ENCODE data around the gene MAPK4. TPM values are rescaled to one million over a fixed set of nuclear protein-coding genes. Genes with fewer than 3 reads are reported as not detected.
A peak's percentile ranks its signal among the peaks of the same experiment; 100 is the strongest.

MAPK4 gene
- total RNA-seq, 1 experiment from 2014 or later, result 4.2 TPM

GRCh38 chr18:50636366-50637057 is 76.6 kb downstream of the MAPK4 start (continued):
- TF ChIP-seq PREB (CRISPR knock-in tag; IDR thresholded peaks at IDR 0.05; ENCODE audit: borderline replicate concordance) (no peak), ELF4 (CRISPR knock-in tag; IDR thresholded peaks at IDR 0.05; ENCODE audit: low read depth) (no peak), ZNF121 (CRISPR knock-in tag; IDR thresholded peaks at IDR 0.05) (no peak), AR (CRISPR knock-in tag; IDR thresholded peaks at IDR 0.05) (no peak), SP1 (CRISPR knock-in tag; conservative IDR thresholded peaks at IDR 0.05) (no peak), ZNF512 (CRISPR knock-in tag; IDR thresholded peaks at IDR 0.05; ENCODE audit: borderline replicate concordance) (no peak), GRHL2 (CRISPR knock-in tag; IDR thresholded peaks at IDR 0.05; ENCODE audit: insufficient replicate concordance, severe bottlenecking) (no peak), NR1H2 (CRISPR knock-in tag; IDR thresholded peaks at IDR 0.05) (no peak), TCF7 (CRISPR knock-in tag; IDR thresholded peaks at IDR 0.05; ENCODE audit: low read depth) (no peak)

GRCh38 chr18:50638016-50638883 is 78.4 kb downstream of the MAPK4 start:
- peaks cover 6% of the 10 kb centered on the region for H3K4me1 Mint-ChIP-seq
- no peaks in the 10 kb centered on the region for H3K9me3 Mint-ChIP-seq
- no peak for DNase-seq (ENCODE audit: low spot score)
- H3K4me3 Mint-ChIP-seq, result no peak overlapping the region
- no peak overlapping the region for H3K27ac Mint-ChIP-seq
- POLR2A ChIA-PET, result no interaction called here
- ATAC-seq, result peak; percentile 46
- no peaks in the 10 kb centered on the region for H3K27me3 Mint-ChIP-seq (ENCODE audit: low read depth)
- CTCF ChIA-PET, result interaction anchor here (1.0 to 2.0 kb wide), 2 partner anchors 25 to 28 kb away, joined by 4 read pairs; no protein-coding TSS in a partner anchor
- no peaks in the 10 kb centered on the region for H3K36me3 Mint-ChIP-seq
- TF ChIP-seq PRRX2 (CRISPR knock-in tag; IDR thresholded peaks at IDR 0.05), result no peak
- TF ChIP-seq JAZF1 (CRISPR knock-in tag; IDR thresholded peaks at IDR 0.05), result no peak
- no peak for TF ChIP-seq EMX1 (CRISPR knock-in tag; IDR thresholded peaks at IDR 0.05)
- no peak for TF ChIP-seq ELF4 (CRISPR knock-in tag; IDR thresholded peaks at IDR 0.05; ENCODE audit: low read depth)
- TF ChIP-seq CREM (CRISPR knock-in tag; IDR thresholded peaks at IDR 0.05), result no peak
- no peak for TF ChIP-seq FOXP4 (CRISPR knock-in tag; IDR thresholded peaks at IDR 0.05)
- no peak for TF ChIP-seq ZSCAN18 (CRISPR knock-in tag; IDR thresholded peaks at IDR 0.05)
- TF ChIP-seq TEAD1 (CRISPR knock-in tag; IDR thresholded peaks at IDR 0.05), result no peak
- no peak for TF ChIP-seq CDX4 (CRISPR knock-in tag; IDR thresholded peaks at IDR 0.05; ENCODE audit: borderline replicate concordance)
- TF ChIP-seq E2F5 (CRISPR knock-in tag; IDR thresholded peaks at IDR 0.05), result no peak
- TF ChIP-seq NR2C2 (CRISPR knock-in tag; IDR thresholded peaks at IDR 0.05), result no peak
- no peak for TF ChIP-seq HMGXB4 (CRISPR knock-in tag; IDR thresholded peaks at IDR 0.05)
- TF ChIP-seq ZNF317 (CRISPR knock-in tag; IDR thresholded peaks at IDR 0.05; ENCODE audit: borderline replicate concordance, low read depth), result no peak
- TF ChIP-seq CBFB (CRISPR knock-in tag; IDR thresholded peaks at IDR 0.05; ENCODE audit: low read depth), result no peak
